ENCODE measurements around the gene BHLHE41. TPM values are rescaled to one million over a fixed set of nuclear protein-coding genes. Genes with fewer than 3 reads are reported as not detected.

Gene BHLHE41
- total and polyA plus RNA-seq, 2 donors, result 0.61 to 9.8 TPM

DNA sequence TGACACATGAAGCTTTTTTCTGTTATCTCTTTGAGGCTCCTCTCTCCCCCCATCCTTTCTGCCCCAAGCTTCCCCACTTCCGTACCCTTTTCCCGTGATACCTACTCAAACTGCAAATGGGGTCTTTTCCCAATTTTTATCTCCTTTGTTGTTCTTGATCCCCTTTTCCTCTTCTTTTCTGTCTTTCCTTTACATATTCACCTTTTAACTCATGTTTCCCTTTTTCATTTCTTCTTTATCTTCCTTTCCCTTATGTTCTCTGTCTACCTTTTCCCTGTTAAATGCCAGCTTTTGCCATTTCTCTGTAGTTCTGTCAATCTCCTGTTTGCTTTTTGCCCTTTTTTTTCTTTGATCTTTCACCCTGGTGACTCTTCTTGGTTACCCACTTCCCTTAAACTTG is 2.6 kb upstream of the BHLHE41 start:
- 80% methylated on average over 2 of the region's 2 CpGs for WGBS
- H3K27me3 ChIP-seq (ENCODE audit: control insufficient read depth in 2 of 2, insufficient read depth in 1 of 2, low read length in 1 of 2), result peaks cover 67 to 78% of the 10 kb centered on the region in 2 donors
- DNase-seq (ENCODE audit: low read depth in 6 of 9, low spot score in 9 of 9), result no peak
- H3K4me1 ChIP-seq (ENCODE audit: control insufficient read depth in 2 of 2, insufficient read depth in 2 of 2, low read length in 2 of 2), result peaks cover 19 to 40% of the 10 kb centered on the region in 2 donors
- no peaks in the 10 kb centered on the region for H3K36me3 ChIP-seq (ENCODE audit: control insufficient read depth in 2 of 2, insufficient read depth in 2 of 2, low read length in 1 of 2)
- no peak overlapping the region for H3K4me3 ChIP-seq (ENCODE audit: low read length in 2 of 2)
- H3K27ac ChIP-seq (ENCODE audit: low read depth in 1 of 2, low read length in 1 of 2), result no peak overlapping the region
- H3K9me3 ChIP-seq (ENCODE audit: control insufficient read depth in 2 of 2, insufficient read depth in 1 of 2, low read length in 1 of 2), result no peaks in the 10 kb centered on the region

DNA sequence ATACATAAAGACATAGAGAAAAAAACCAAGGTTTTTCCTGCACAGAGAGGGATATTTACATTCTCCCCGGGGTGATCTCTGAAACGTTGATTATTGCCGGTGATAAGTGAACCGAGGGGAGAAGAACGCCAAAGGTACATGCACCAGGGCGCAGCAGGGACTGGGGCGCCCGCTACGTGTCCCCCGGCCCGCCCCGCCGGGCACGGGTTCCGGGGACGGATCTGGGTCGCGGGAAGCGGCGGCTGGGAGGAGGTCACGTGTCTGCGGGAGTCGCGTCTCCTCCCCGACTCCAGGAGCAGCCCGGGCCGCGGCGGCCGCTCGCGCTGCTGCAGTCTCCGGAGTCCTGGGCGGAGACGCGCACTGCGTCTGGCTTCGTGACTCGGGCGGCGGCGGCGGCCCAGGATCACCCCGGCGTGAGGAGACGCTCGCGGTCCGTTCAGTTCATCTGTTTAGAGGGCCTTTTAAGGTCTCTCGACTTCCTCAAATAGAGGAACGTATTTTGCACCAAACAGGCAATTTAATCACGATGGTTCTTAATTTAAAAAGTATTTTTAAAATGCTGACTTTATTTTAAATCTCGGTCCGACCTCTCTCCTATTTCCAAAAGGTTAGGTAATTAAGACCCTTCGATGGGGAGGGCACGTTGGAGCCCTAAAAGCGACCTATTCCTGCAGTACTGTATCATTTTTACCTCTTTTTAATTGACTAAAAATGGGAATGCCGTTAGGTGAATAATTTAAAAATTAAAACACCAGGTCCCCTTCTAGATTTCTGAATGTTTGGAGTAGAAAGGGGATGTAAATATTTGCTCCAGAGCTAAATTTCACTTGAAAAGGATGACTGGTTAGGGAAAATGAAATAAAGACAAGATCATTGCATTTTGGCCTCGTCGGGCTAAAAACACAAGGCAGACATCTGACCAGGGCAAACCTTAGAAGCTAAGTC is 1.8 kb upstream of the BHLHE41 start:
- Histone ChIP-seq H3K27me3 (ENCODE audit: control insufficient read depth in 2 of 2, insufficient read depth in 1 of 2, low read length in 1 of 2) (peaks cover 75 to 81% of the 10 kb centered on the region in 2 donors), H3K4me1 (ENCODE audit: control insufficient read depth in 2 of 2, insufficient read depth in 2 of 2, low read length in 2 of 2) (peaks cover 19 to 44% of the 10 kb centered on the region in 2 donors)
- WGBS, result 4% methylated on average over 60 of the region's 60 CpGs

DNA sequence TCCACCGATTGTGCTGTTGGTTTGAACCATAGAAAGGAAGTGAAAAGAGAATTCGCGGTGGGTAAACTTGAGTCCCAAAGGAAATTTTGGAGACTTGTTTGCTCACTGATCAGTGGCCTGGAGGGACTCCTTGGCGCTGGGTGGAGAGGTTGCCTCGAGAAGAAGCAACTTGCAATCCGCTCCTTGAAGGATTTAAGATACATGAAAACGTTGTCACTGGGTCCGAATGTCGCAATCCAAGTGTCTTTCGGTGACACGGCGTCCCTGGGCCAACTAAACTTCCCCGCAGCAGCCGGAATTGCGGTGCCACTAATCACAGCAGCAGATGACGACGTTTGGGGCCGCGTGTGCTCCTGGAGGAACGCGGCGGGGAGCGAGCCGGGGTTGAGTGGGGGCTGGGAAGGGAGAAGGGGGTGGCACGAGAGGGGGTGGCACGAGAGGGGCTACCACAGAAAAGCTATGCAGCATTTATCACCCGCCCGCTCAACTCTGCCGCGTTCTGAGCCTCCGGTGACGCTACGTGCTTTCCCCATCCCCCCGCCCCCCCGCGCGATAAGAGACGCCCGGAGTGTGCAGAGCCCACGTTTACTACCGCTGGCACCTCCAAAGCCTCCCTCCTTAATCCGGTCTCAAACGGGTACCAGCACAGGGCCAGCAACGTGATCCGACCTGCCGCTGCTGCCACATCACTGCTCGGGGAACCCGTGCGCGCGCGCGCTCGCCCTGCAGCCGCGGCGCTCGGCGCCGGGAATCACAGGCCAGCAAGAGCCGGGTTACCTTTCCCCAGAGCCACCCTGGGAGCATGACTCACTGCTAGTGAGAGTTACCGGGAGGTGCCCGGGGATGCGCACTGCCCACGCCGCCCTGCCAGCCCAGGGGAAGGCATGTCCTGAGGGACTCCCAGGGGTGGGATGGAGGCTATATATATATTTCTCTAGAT is 833 bp upstream of the BHLHE41 start:
- peaks cover 19 to 47% of the 10 kb centered on the region in 2 donors for H3K4me1 ChIP-seq (ENCODE audit: control insufficient read depth in 2 of 2, insufficient read depth in 2 of 2, low read length in 2 of 2)
- WGBS, result under 1% methylated on average over 66 of the region's 66 CpGs
- no peaks in the 10 kb centered on the region for H3K9me3 ChIP-seq (ENCODE audit: control insufficient read depth in 2 of 2, insufficient read depth in 1 of 2, low read length in 1 of 2)
- no peaks in the 10 kb centered on the region for H3K36me3 ChIP-seq (ENCODE audit: control insufficient read depth in 2 of 2, insufficient read depth in 2 of 2, low read length in 1 of 2)
- peaks cover 80 to 86% of the 10 kb centered on the region in 2 donors for H3K27me3 ChIP-seq (ENCODE audit: control insufficient read depth in 2 of 2, insufficient read depth in 1 of 2, low read length in 1 of 2)
- peak overlapping the region; percentile 42 to 53 for H3K4me3 ChIP-seq (ENCODE audit: low read length in 2 of 2)
- peak overlapping the region in 1 of 2 donors; percentile 89 for H3K27ac ChIP-seq (ENCODE audit: low read depth in 1 of 2, low read length in 1 of 2)
- peak in 3 of 9 donors; percentile 31 to 54 (median 43) for DNase-seq (ENCODE audit: low read depth in 6 of 9, low spot score in 9 of 9)

More for the DNA sequence above, 1.8 kb upstream of the BHLHE41 start:
- H3K9me3 ChIP-seq (ENCODE audit: control insufficient read depth in 2 of 2, insufficient read depth in 1 of 2, low read length in 1 of 2), result no peaks in the 10 kb centered on the region
- H3K36me3 ChIP-seq (ENCODE audit: control insufficient read depth in 2 of 2, insufficient read depth in 2 of 2, low read length in 1 of 2), result no peaks in the 10 kb centered on the region
- peak overlapping the region in 1 of 2 donors; percentile 81 for H3K27ac ChIP-seq (ENCODE audit: low read depth in 1 of 2, low read length in 1 of 2)
- peak overlapping the region; percentile 42 to 53 for H3K4me3 ChIP-seq (ENCODE audit: low read length in 2 of 2)
- DNase-seq (ENCODE audit: low read depth in 6 of 9, low spot score in 9 of 9), result peak in 3 of 9 donors; percentile 50 to 64 (median 56)

GRCh38 chr12:26123482-26123980 is 1.3 kb downstream of the BHLHE41 start:
- peaks cover 19 to 47% of the 10 kb centered on the region in 2 donors for H3K4me1 ChIP-seq (ENCODE audit: control insufficient read depth in 2 of 2, insufficient read depth in 2 of 2, low read length in 2 of 2)
- peaks cover 77 to 90% of the 10 kb centered on the region in 2 donors for H3K27me3 ChIP-seq (ENCODE audit: control insufficient read depth in 2 of 2, insufficient read depth in 1 of 2, low read length in 1 of 2)
- H3K4me3 ChIP-seq (ENCODE audit: low read length in 2 of 2), result peak overlapping the region; percentile 39 to 67
- no peaks in the 10 kb centered on the region for H3K36me3 ChIP-seq (ENCODE audit: control insufficient read depth in 2 of 2, insufficient read depth in 2 of 2, low read length in 1 of 2)
- no peaks in the 10 kb centered on the region for H3K9me3 ChIP-seq (ENCODE audit: control insufficient read depth in 2 of 2, insufficient read depth in 1 of 2, low read length in 1 of 2)
- WGBS, result 18% methylated on average over 8 of the region's 8 CpGs
- DNase-seq (ENCODE audit: low read depth in 6 of 9, low spot score in 9 of 9), result no peak
- H3K27ac ChIP-seq (ENCODE audit: low read depth in 1 of 2, low read length in 1 of 2), result no peak overlapping the region

DNA sequence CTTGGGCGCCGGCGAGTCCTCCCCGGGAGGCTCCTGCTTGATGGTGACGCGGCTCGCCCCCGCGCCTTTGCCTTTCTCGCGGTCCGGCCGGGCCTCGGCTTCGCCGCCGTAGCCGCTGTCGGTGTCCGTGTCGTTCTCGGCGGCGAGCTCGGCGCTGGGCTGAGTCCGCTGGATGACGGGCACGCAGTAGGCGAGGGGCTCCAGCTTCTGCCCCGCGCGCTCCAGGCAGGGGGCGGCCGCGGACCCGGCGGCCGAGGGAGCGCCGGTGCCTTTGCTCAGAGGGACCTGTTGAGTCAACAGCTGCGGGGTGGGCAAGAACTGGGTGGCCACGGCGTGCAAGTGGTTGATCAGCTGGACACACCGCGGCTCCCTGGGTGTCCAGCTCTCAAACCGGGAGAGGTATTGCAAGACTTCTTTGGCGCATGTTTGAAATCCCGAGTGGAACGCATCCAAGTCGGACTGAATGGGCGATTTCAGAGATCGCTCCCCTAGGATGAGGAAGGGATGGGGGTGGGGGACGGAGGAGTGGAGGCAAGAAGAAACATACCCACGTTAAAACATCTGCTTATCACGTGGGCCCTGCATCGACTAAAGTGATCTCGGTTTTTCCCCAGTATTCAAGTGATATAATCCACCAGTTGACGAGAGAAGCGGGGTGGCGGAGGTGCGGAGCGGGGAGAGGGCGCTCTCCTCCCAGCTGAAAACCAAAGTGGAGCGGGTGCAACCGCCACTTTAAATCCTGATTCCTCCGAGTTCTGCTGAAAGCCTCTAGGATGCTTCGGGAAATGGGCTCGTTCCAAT is 2.0 kb downstream of the BHLHE41 start:
- Histone ChIP-seq H3K4me1 (ENCODE audit: control insufficient read depth in 2 of 2, insufficient read depth in 2 of 2, low read length in 2 of 2) (peaks cover 19 to 47% of the 10 kb centered on the region in 2 donors), H3K9me3 (ENCODE audit: control insufficient read depth in 2 of 2, insufficient read depth in 1 of 2, low read length in 1 of 2) (no peaks in the 10 kb centered on the region), H3K4me3 (ENCODE audit: low read length in 2 of 2) (peak overlapping the region; percentile 39 to 67), H3K27me3 (ENCODE audit: control insufficient read depth in 2 of 2, insufficient read depth in 1 of 2, low read length in 1 of 2) (peaks cover 74 to 88% of the 10 kb centered on the region in 2 donors), H3K36me3 (ENCODE audit: control insufficient read depth in 2 of 2, insufficient read depth in 2 of 2, low read length in 1 of 2) (no peaks in the 10 kb centered on the region), H3K27ac (ENCODE audit: low read depth in 1 of 2, low read length in 1 of 2) (peak overlapping the region in 1 of 2 donors; percentile 78)
- peak in 3 of 9 donors; percentile 21 to 59 (median 34) for DNase-seq (ENCODE audit: low read depth in 6 of 9, low spot score in 9 of 9)
- WGBS, result under 1% methylated on average over 69 of the region's 69 CpGs

DNA sequence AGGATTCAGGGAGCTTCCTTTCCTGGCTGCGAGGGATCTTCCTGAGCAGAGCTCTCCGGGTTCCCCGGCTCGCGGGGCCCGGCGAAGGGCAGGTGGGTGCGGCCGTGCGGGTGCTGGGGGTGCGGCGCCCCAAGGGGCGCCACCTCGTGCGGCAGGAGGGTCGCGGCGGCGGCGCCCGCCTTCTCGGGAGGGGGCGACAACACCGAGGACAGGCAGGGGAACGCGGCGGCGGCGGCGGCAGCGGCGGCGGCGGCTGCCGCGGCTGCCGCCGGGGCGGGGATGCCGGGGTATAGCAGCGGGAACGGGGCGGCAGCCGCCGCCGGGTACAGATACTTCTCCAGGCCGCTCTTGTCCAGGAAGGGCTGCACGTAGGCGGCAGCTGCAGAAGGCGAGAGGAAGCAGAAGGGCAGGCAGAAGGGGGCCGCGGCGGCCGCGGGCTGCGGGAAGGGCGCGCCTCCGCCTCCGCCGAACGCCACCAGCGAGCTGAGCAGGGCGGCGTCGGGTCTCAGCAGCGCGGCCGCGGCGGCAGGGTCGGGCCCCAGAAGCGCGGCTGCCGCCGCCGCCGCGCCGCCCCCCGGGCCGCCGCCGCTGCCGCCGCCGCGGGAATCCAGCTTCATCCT is 2.7 kb downstream of the BHLHE41 start:
- Histone ChIP-seq H3K27me3 (ENCODE audit: control insufficient read depth in 2 of 2, insufficient read depth in 1 of 2, low read length in 1 of 2) (peaks cover 67 to 86% of the 10 kb centered on the region in 2 donors), H3K9me3 (ENCODE audit: control insufficient read depth in 2 of 2, insufficient read depth in 1 of 2, low read length in 1 of 2) (no peaks in the 10 kb centered on the region), H3K4me1 (ENCODE audit: control insufficient read depth in 2 of 2, insufficient read depth in 2 of 2, low read length in 2 of 2) (peaks cover 19 to 47% of the 10 kb centered on the region in 2 donors), H3K4me3 (ENCODE audit: low read length in 2 of 2) (peak overlapping the region; percentile 28 to 67), H3K27ac (ENCODE audit: low read depth in 1 of 2, low read length in 1 of 2) (peak overlapping the region in 1 of 2 donors; percentile 78), H3K36me3 (ENCODE audit: control insufficient read depth in 2 of 2, insufficient read depth in 2 of 2, low read length in 1 of 2) (no peaks in the 10 kb centered on the region)
- DNase-seq (ENCODE audit: low read depth in 6 of 9, low spot score in 9 of 9), result peak in 3 of 9 donors; percentile 40 to 53 (median 46)
- WGBS, result under 1% methylated on average over 88 of the region's 88 CpGs

DNA sequence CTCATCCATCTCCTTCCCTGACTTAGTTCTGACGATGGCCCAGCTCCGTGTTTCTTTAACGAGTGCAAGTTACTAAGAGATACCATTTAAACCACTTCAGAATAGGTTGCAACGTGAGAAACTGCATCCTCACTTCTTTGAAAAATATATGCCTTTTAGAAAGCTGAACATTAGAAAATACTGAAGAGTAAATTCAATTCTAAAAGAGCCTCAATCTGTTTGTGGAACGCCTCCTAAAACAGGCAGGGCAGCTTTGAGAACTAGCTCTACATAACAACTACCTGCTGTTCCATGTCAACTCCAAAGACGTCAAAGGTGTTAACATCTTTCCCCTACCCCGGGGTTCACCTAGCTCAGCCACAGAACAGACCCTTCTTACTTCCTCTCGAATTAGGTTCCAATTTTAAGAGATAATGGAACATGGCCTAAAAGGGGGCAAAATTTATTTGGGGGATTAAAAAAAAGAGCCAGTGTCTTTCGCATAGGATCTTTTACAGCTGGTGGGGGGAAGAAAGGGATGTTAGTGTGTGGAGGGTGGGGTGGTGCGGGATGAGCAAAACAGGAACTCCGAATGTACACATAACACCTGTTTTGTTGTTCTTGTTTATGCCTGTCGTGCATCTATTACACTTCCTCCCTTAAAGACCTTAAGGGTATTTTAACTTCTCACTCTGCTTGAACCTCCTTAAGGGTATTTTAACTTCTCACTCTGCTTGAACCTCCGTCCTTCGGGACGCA is 3.3 kb downstream of the BHLHE41 start:
- H3K4me1 ChIP-seq (ENCODE audit: control insufficient read depth in 2 of 2, insufficient read depth in 2 of 2, low read length in 2 of 2), result peaks cover 19 to 40% of the 10 kb centered on the region in 2 donors

More for the DNA sequence above, 3.3 kb downstream of the BHLHE41 start:
- Histone ChIP-seq H3K27ac (ENCODE audit: low read depth in 1 of 2, low read length in 1 of 2) (peak overlapping the region in 1 of 2 donors; percentile 78), H3K27me3 (ENCODE audit: control insufficient read depth in 2 of 2, insufficient read depth in 1 of 2, low read length in 1 of 2) (peaks cover 64 to 82% of the 10 kb centered on the region in 2 donors), H3K4me3 (ENCODE audit: low read length in 2 of 2) (peak overlapping the region; percentile 28 to 67), H3K9me3 (ENCODE audit: control insufficient read depth in 2 of 2, insufficient read depth in 1 of 2, low read length in 1 of 2) (no peaks in the 10 kb centered on the region), H3K36me3 (ENCODE audit: control insufficient read depth in 2 of 2, insufficient read depth in 2 of 2, low read length in 1 of 2) (no peaks in the 10 kb centered on the region)
- DNase-seq (ENCODE audit: low read depth in 6 of 9, low spot score in 9 of 9), result peak in 1 of 9 donors; percentile 18
- 43% methylated on average over 15 of the region's 15 CpGs for WGBS
